Progenitor cell of endocrine pancreas (in vitro differentiated cells): ENCODE measurements around the gene RAB14. TPM values are rescaled to one million over a fixed set of nuclear protein-coding genes. Genes with fewer than 3 reads are reported as not detected.
A peak's percentile ranks its signal among the peaks of the same experiment; 100 is the strongest.

Source experiments
- DNase-seq: peaks from one replicate; pipeline ENCODE4 v3.0.0; 2021; ENCODE audit warnings: low spot score; ENCODE audit not compliant: unreplicated experiment
- H3K27ac Mint-ChIP-seq: 2 replicates; pipeline ENCODE4 v1.8.0; 2021; ENCODE audit warnings: mild to moderate bottlenecking, moderate library complexity, mixed read lengths
- H3K27me3 Mint-ChIP-seq: 2 replicates; pipeline ENCODE4 v1.8.0; 2021; ENCODE audit warnings: mixed read lengths
- H3K36me3 Mint-ChIP-seq: 2 replicates; pipeline ENCODE4 v1.8.0; 2022; ENCODE audit warnings: mixed read lengths; ENCODE audit not compliant: insufficient read depth
- H3K4me1 Mint-ChIP-seq: 2 replicates; pipeline ENCODE4 v1.8.0; 2021; ENCODE audit warnings: low read depth, mixed read lengths
- H3K4me3 Mint-ChIP-seq: 2 replicates; pipeline ENCODE4 v1.8.0; 2021; ENCODE audit warnings: low read depth, mild to moderate bottlenecking, moderate library complexity, mixed read lengths
- H3K9me3 Mint-ChIP-seq: 2 replicates; pipeline ENCODE4 v1.8.0; 2021; ENCODE audit warnings: low read depth, mixed read lengths
- total RNA-seq: library from RNA; stranded (reverse); gene quantifications from 2 replicates; pipeline ENCODE4 v1.2.1, GENCODE V29; 2021
- TF ChIP-seq, protein P1 (sequence below): fragments of 200-600 bp; sonication (generic); IDR thresholded peaks from one replicate; pipeline ENCODE4 v1.5.0; 2021; ENCODE audit warnings: antibody characterized with exemption, mild to moderate bottlenecking; ENCODE audit not compliant: unreplicated experiment

Gene RAB14
- total RNA-seq, 1 donor from 2014 or later = 53.7 TPM

DNA sequence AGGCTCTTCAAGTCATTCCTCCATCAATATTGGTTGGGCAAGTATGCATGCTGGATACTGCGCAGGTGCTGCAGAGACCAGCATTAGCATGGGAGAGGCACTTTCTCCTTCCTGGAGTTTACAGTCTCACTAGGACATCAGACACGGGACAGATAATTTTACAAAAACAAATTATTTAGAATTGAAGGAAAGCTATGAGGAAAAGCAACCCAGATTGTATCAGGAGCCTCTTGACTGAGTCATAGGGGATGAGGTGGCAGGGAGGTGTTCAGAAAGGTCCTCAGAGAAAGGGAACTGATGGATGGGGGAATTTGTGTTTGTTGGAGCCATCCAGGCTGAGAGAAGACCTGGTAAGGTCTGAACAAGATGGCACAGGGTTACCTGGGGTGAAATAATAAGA lies 24.5 kb upstream of the RAB14 start:
- Mint-ChIP-seq H3K27ac (no peak overlapping the region), H3K36me3 (no peaks in the 10 kb centered on the region), H3K9me3 (no peaks in the 10 kb centered on the region), H3K4me3 (no peak overlapping the region), H3K4me1 (no peaks in the 10 kb centered on the region), H3K27me3 (peaks cover 3% of the 10 kb centered on the region)
- TF ChIP-seq, protein P1, sequence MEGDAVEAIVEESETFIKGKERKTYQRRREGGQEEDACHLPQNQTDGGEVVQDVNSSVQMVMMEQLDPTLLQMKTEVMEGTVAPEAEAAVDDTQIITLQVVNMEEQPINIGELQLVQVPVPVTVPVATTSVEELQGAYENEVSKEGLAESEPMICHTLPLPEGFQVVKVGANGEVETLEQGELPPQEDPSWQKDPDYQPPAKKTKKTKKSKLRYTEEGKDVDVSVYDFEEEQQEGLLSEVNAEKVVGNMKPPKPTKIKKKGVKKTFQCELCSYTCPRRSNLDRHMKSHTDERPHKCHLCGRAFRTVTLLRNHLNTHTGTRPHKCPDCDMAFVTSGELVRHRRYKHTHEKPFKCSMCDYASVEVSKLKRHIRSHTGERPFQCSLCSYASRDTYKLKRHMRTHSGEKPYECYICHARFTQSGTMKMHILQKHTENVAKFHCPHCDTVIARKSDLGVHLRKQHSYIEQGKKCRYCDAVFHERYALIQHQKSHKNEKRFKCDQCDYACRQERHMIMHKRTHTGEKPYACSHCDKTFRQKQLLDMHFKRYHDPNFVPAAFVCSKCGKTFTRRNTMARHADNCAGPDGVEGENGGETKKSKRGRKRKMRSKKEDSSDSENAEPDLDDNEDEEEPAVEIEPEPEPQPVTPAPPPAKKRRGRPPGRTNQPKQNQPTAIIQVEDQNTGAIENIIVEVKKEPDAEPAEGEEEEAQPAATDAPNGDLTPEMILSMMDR = no peak
- DNase-seq = no peak

DNA sequence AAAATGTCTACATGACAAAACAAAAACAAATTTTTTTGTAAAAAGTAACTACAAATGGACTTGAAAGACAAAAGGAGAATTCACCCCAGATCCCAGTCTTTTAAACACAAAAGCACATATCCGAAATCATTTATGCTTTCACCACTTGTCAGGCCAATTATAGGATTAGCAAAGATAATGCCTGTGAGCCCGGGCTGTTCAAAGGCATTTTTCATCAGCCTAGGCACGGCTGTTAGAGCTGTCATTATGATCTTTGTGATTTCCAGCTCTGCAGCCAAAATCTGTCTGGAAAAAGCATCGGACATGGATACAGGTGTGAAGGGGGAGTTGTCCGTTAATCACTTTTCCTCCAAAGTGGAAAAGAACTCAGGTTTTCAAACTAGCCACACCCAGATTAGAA lies 23.6 kb upstream of the RAB14 start:
- Mint-ChIP-seq H3K27ac (no peak overlapping the region), H3K9me3 (no peaks in the 10 kb centered on the region), H3K27me3 (peaks cover 3% of the 10 kb centered on the region), H3K4me3 (no peak overlapping the region), H3K4me1 (no peaks in the 10 kb centered on the region), H3K36me3 (no peaks in the 10 kb centered on the region)
- DNase-seq = no peak
- TF ChIP-seq, protein P1 = no peak

DNA sequence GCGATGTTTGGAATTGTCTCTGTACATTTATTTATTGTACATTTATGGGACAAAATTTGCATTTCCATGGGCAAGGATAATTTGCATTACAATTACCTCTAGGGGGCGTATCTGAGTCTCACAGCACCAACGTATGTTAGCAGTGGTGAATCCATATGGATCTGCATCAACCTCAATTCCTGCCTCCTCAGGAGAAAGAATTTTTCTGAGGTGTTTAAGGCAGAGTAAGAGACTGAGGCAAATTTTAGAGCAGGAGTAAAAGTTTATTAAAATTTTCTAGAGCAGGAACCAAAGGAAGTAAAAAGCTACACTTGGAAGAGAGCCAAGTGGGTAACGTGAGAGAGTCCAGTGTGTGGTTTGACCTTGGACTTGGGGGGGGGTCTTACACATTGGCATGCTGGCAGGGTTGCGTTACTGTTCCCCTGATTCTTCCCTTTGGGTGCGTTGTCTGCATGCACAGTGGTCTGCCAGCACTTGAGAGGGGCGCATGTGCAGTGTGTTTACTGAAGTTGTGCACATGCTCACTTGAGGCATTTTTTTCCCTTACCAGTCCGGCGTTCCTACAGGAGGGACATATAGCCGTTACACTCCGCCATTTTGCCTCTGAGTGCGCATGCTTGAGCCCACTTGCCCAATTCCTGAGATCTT lies 21.0 kb upstream of the RAB14 start:
- H3K4me1 Mint-ChIP-seq = no peaks in the 10 kb centered on the region
- H3K27ac Mint-ChIP-seq = no peak overlapping the region
- no peaks in the 10 kb centered on the region for H3K36me3 Mint-ChIP-seq
- TF ChIP-seq, protein P1 = peak; percentile 63
- no peaks in the 10 kb centered on the region for H3K9me3 Mint-ChIP-seq
- DNase-seq = no peak
- peaks cover 3% of the 10 kb centered on the region for H3K27me3 Mint-ChIP-seq
- H3K4me3 Mint-ChIP-seq = no peak overlapping the region

DNA sequence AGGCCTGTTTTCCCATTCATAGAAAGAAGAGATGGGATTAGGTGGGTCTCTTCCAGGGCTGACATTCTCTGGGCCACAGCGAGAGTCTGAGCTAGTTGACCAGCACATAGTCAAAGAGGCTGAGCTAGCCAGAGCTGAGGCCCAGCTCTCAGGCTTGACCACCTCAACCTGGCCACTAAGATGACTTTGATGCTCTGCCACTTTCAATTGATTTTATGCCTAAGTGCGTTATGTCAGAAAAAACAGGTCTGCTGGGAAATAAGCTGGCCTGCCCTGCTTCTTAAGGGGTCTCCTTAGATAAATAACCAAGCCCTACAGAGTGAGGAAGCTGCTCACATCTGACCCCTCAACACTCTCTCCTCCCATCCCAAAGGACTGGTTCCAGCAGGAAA lies 20.0 kb upstream of the RAB14 start:
- peaks cover 3% of the 10 kb centered on the region for H3K27me3 Mint-ChIP-seq
- no peak for DNase-seq
- no peaks in the 10 kb centered on the region for H3K9me3 Mint-ChIP-seq
- H3K4me3 Mint-ChIP-seq = no peak overlapping the region
- H3K4me1 Mint-ChIP-seq = no peaks in the 10 kb centered on the region
- H3K27ac Mint-ChIP-seq = no peak overlapping the region
- no peaks in the 10 kb centered on the region for H3K36me3 Mint-ChIP-seq
- TF ChIP-seq, protein P1 = no peak

DNA sequence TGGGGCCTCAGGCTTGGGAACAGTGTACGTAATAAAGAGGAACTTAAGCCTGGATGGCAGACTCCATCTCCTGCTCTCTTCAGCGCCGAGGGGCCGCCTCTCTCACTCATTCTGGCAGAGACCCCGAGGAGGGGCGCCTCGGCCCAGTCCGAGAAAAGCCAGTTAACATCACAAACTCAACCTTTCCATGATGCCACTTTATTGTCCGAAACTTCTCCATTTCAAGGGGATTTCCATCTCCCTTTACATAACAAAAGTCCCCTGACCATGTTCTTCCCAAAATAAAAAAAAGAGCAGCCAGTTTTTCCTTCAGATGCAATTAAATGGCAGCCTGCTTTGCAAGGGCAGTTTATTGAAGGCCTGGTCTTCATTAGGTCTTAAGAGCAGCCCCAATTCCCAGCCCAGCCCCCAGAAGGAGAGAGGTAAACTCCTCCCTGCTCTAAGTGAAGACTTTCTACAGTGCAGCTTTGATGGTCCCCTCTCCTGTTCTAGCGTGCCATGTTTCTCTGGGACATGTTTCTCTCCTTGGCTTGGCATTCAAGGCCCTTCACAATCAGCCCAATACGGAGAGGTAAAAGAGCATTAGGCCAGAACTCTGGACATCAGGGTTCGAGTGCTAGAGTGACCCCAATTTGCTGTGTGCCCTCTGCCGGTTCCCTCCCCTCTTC lies 19.5 kb upstream of the RAB14 start:
- peaks cover 2% of the 10 kb centered on the region for H3K27me3 Mint-ChIP-seq
- no peaks in the 10 kb centered on the region for H3K9me3 Mint-ChIP-seq
- no peak overlapping the region for H3K27ac Mint-ChIP-seq
- H3K4me1 Mint-ChIP-seq = no peaks in the 10 kb centered on the region
- H3K36me3 Mint-ChIP-seq = no peaks in the 10 kb centered on the region
- DNase-seq = no peak
- TF ChIP-seq, protein P1 = no peak
- no peak overlapping the region for H3K4me3 Mint-ChIP-seq
